WI38 (cell line): ENCODE data around the gene ZNF507.

Source experiments
- H3K4me3 ChIP-seq: 2 replicates; pipeline ENCODE4 v1.5.1; 2011; ENCODE audit warnings: low read depth, mild to moderate bottlenecking, control low read depth, low read length
- CTCF ChIP-seq: IDR thresholded peaks from 2 replicates; pipeline ENCODE4 v1.5.1; 2012; ENCODE audit warnings: low read depth, mild to moderate bottlenecking, control low read depth, low read length

Gene ZNF507

GRCh38 chr19:32359581-32359980 lies 14.2 kb downstream of the ZNF507 start:
- no peak for TF ChIP-seq CTCF
- H3K4me3 ChIP-seq = no peak overlapping the region

GRCh38 chr19:32361574-32362317 lies 16.3 kb downstream of the ZNF507 start:
- no peak overlapping the region for H3K4me3 ChIP-seq
- TF ChIP-seq CTCF = no peak

- H3K4me3 ChIP-seq = no peak overlapping the region
- no peak for TF ChIP-seq CTCF
Measured at GRCh38 chr19:32362318-32362691, 16.9 kb downstream of the ZNF507 start.

GRCh38 chr19:32363175-32363574 lies 17.8 kb downstream of the ZNF507 start:
- H3K4me3 ChIP-seq = no peak overlapping the region
- TF ChIP-seq CTCF = no peak

- no peak for TF ChIP-seq CTCF
- H3K4me3 ChIP-seq = no peak overlapping the region
Measured at GRCh38 chr19:32363632-32364031, 18.2 kb downstream of the ZNF507 start.

GRCh38 chr19:32364040-32364439 lies 18.6 kb downstream of the ZNF507 start:
- TF ChIP-seq CTCF = no peak

GRCh38 chr19:32367063-32367462 lies 21.7 kb downstream of the ZNF507 start:
- no peak for TF ChIP-seq CTCF

More at GRCh38 chr19:32364040-32364439, 18.6 kb downstream of the ZNF507 start:
- H3K4me3 ChIP-seq = no peak overlapping the region

More at GRCh38 chr19:32367063-32367462, 21.7 kb downstream of the ZNF507 start:
- H3K4me3 ChIP-seq = no peak overlapping the region
